Tibial nerve (tissue), 3 donors: ENCODE results near the gene DCAF4.

Source experiments
- CTCF ChIP-seq, 5 experiments: fragments of 200-600 bp in 3 of 5; fragments of 450-650 bp in 2 of 5; sonication (generic) in 3 of 5; IDR thresholded peaks; one replicate each; pipeline ENCODE4 v1.5.1; 2016 to 2019; ENCODE audit warnings: antibody characterized with exemption in 5 of 5, mild to moderate bottlenecking in 3 of 5, moderate library complexity in 2 of 5
- POLR2A ChIP-seq, 2 donors: fragments of 450-650 bp; IDR thresholded peaks; one replicate each; pipeline ENCODE4 v1.6.1; 2017; ENCODE audit warnings: antibody characterized with exemption in 2 of 2, mild to moderate bottlenecking in 2 of 2, moderate library complexity in 2 of 2

- TF ChIP-seq CTCF (IDR thresholded peaks at IDR 0.05) (no peak), POLR2A (IDR thresholded peaks at IDR 0.05) (no peak)
Measured at GRCh38 chr14:73007835-73008234, 81.6 kb downstream of the DCAF4 start.
